PC-9 (cell line): ENCODE data around the gene TMPRSS4. TPM values are rescaled to one million over a fixed set of nuclear protein-coding genes. Genes with fewer than 3 reads are reported as not detected.

Source experiments
- BruUV-seq: library from RNA; stranded (reverse); fragments of 400-500 nt; replicated peaks from 2 replicates; lab custom pipeline; 2021; lab: Mats Ljungman, UMichigan
- CTCF ChIA-PET: fragments of 300-600 bp; sonication (Branson Sonifier 250); formaldehyde crosslinking; loops from one replicate; lab custom pipeline; 2022; ENCODE audit warnings: antibody characterized with exemption; lab: Charles Lee
- POLR2A ChIA-PET: fragments of 300-600 bp; sonication (Branson Sonifier 250); formaldehyde crosslinking; loops from one replicate; lab custom pipeline; 2022; ENCODE audit warnings: antibody characterized with exemption; ENCODE audit not compliant: unreplicated experiment; lab: Charles Lee
- DNase-seq, 2 experiments: peaks; one replicate each; pipeline versions ENCODE4 v3.0.0 to v3.0.0-alpha.2; 2015 to 2022; ENCODE audit warnings: mixed read lengths in 1 of 2
- H2AFZ ChIP-seq: fragments of 200-600 bp; sonication (generic); 2 replicates; pipeline ENCODE4 v1.8.1; 2017; ENCODE audit warnings: antibody characterized with exemption
- H3F3A ChIP-seq: fragments of 200-600 bp; sonication (generic); 2 replicates; pipeline ENCODE4 v1.8.1; 2017; ENCODE audit warnings: antibody characterized with exemption, mild to moderate bottlenecking, low read depth; ENCODE audit not compliant: insufficient read depth
- H3K27ac ChIP-seq: fragments of 200-600 bp; sonication (generic); 2 replicates; pipeline ENCODE4 v1.6.1; 2016; ENCODE audit warnings: mixed run types
- H3K27me3 ChIP-seq: fragments of 200-600 bp; sonication (generic); 2 replicates; pipeline ENCODE4 v1.6.1; 2016; ENCODE audit warnings: low read depth, mixed run types; ENCODE audit not compliant: insufficient read depth
- H3K36me3 ChIP-seq: fragments of 200-600 bp; sonication (generic); 2 replicates; pipeline ENCODE4 v1.6.1; 2016; ENCODE audit warnings: low read depth, mixed run types
- H3K4me1 ChIP-seq: fragments of 200-600 bp; sonication (generic); replicated peaks from 2 replicates; pipeline ENCODE4 v1.6.1; 2016; ENCODE audit warnings: mixed run types; ENCODE audit not compliant: insufficient read depth
- H3K4me2 ChIP-seq: fragments of 200-600 bp; sonication (generic); 2 replicates; pipeline ENCODE4 v1.6.1; 2017; ENCODE audit warnings: mixed run types
- H3K4me3 ChIP-seq: fragments of 200-600 bp; sonication (generic); 2 replicates; pipeline ENCODE4 v1.6.1; 2016; ENCODE audit warnings: mixed run types
- H3K79me2 ChIP-seq: fragments of 200-600 bp; sonication (generic); 2 replicates; pipeline ENCODE4 v1.6.1; 2017; ENCODE audit warnings: low read depth, mixed run types
- H3K9me2 ChIP-seq: fragments of 200-600 bp; sonication (generic); 2 replicates; pipeline ENCODE4 v1.8.1; 2017; ENCODE audit warnings: mild to moderate bottlenecking; ENCODE audit not compliant: insufficient read depth
- H3K9me3 ChIP-seq: fragments of 200-600 bp; sonication (generic); 2 replicates; pipeline ENCODE4 v1.8.1; 2016; ENCODE audit warnings: low read depth; ENCODE audit not compliant: insufficient read depth
- H4K20me1 ChIP-seq: fragments of 200-600 bp; sonication (generic); 2 replicates; pipeline ENCODE4 v1.8.1; 2017; ENCODE audit not compliant: insufficient read depth
- CTCF ChIP-seq: fragments of 200-600 bp; sonication (generic); conservative IDR thresholded peaks from 2 replicates; pipeline ENCODE4 v1.6.1; 2017; ENCODE audit warnings: mixed run types, antibody characterized with exemption, mild to moderate bottlenecking, moderate library complexity
- EZH2 ChIP-seq: fragments of 200-600 bp; sonication (generic); IDR thresholded peaks from 2 replicates; pipeline ENCODE4 v1.8.0; 2017; ENCODE audit warnings: antibody characterized with exemption, low read depth
- intact Hi-C: fragments of 100-400 bp; cut with micrococcal nuclease; formaldehyde crosslinking; loops from one replicate; pipeline ENCODE4 v1.10.0; 2022; ENCODE audit not compliant: unreplicated experiment
- total RNA-seq: library from RNA; stranded (reverse); gene quantifications from 2 replicates; pipeline ENCODE4 v1.2.3, GENCODE V29; 2021

The TMPRSS4 gene
- total RNA-seq, 1 experiment from 2014 or later = 27.6 TPM

GRCh38 chr11:118143661-118144185, 66.8 kb downstream of the TMPRSS4 start:
- intact Hi-C loops = loop anchor here (2.0 kb wide), 4 partner anchors 55 to 429 kb away; partner anchors contain the start of gene ARCN1
- Histone ChIP-seq H3K4me3 (no peak overlapping the region), H3K27ac (no peak overlapping the region), H3K27me3 (peaks cover 23% of the 10 kb centered on the region), H3K9me2 (no peaks in the 10 kb centered on the region), H2AFZ (no peak overlapping the region), H3K4me2 (no peak overlapping the region), H3F3A (peaks cover 5% of the 10 kb centered on the region; the same call in 1 of the 2 replicates), H3K4me1 (peaks cover 6% of the 10 kb centered on the region; the same call in 1 of the 2 replicates), H3K9me3 (no peaks in the 10 kb centered on the region), H4K20me1 (no peaks in the 10 kb centered on the region), H3K36me3 (no peaks in the 10 kb centered on the region), H3K79me2 (no peaks in the 10 kb centered on the region)
- ChIA-PET CTCF (interaction anchor here (0.6 kb wide), 1 partner anchor 55 kb away, joined by 5 read pairs; no protein-coding TSS in a partner anchor), POLR2A (no interaction called here)
- no peak for TF ChIP-seq EZH2
- no peak for TF ChIP-seq CTCF
- BruUV-seq = no TSS peak
- DNase-seq = no peak

GRCh38 chr11:118144301-118145268, 67.7 kb downstream of the TMPRSS4 start:
- H4K20me1 ChIP-seq = no peaks in the 10 kb centered on the region
- no peaks in the 10 kb centered on the region for H3K9me2 ChIP-seq
- ChIA-PET POLR2A (no interaction called here), CTCF (interaction anchor here (0.6 kb wide), 1 partner anchor 54 kb away, joined by 5 read pairs; no protein-coding TSS in a partner anchor)
- TF ChIP-seq EZH2 (no peak), CTCF (no peak)
- no peak overlapping the region for H3K4me3 ChIP-seq
- peaks cover 24% of the 10 kb centered on the region for H3K27me3 ChIP-seq
- peaks cover 5% of the 10 kb centered on the region; the same call in 1 of the 2 replicates for H3F3A ChIP-seq
- H3K36me3 ChIP-seq = no peaks in the 10 kb centered on the region
- no TSS peak for BruUV-seq
- DNase-seq = no peak
- H2AFZ ChIP-seq = no peak overlapping the region
- intact Hi-C loops = loop anchor here (1.0 to 2.0 kb wide), 8 partner anchors 27 to 515 kb away; partner anchors contain the start of gene ARCN1
- no peak overlapping the region for H3K4me2 ChIP-seq
- no peaks in the 10 kb centered on the region for H3K79me2 ChIP-seq
- no peak overlapping the region for H3K27ac ChIP-seq
- H3K4me1 ChIP-seq = peaks cover 6% of the 10 kb centered on the region; the same call in 1 of the 2 replicates
- H3K9me3 ChIP-seq = no peaks in the 10 kb centered on the region
